Medulla oblongata (tissue), 1 donor: ENCODE results near the gene RAB40C.

Experiments
- DNase-seq: peaks from one replicate; pipeline ENCODE4 v3.0.0-alpha.2; 2015; ENCODE audit errors: extremely low spot score

The RAB40C gene

GRCh38 chr16:646679-647172 lies 56.9 kb downstream of the RAB40C start:
- DNase-seq: no peak

GRCh38 chr16:647173-647902 lies 57.5 kb downstream of the RAB40C start:
- DNase-seq: no peak

GRCh38 chr16:648071-648780 lies 58.4 kb downstream of the RAB40C start:
- no peak for DNase-seq

DNA sequence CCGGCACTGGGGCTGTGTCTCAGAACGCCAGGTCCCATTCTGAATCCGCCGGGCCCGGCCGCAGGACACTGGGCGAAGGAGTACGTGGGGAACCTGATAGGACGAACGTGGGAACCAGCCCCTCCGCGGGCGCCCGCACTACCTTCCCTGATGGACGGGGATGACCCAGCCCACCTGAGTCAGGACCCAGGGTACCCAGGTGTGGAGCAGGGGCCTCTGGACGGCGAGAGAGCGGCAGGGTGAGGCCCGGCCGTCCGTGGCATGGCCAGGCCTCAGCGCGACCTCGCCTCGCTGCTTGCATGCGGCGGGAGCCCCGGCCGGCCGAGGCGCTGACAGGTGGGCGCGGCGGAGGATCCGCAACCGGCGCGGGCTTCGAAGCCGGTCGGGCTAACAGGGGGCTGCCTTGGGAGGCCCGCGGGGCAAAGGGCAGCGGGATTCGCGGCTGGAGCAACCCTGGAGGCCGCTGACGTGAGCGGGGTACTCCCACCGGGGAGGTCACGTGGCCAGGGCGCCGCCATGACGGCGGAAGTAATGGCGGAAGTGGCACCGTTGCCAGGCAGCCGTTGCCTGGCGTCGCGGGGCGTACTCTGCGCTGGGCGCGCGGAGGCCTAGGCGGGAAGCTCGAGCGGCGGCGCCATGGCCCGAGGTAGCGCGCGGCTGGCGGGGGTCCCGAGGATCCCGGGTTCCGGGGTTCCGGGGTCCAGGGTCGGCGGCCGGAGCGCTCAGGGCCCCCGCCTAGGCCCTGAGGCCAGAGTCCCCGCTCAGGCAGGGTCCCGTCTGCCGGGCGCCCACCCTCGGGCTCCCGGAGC lies 59.1 kb downstream of the RAB40C start, which contains the start of gene WDR90:
Gene WDR90, plus strand, starts transcription at position 585 of the 809 bp plus-strand sequence. Its CDS starts 52 bp downstream, at position 637.
- DNase-seq: peak; percentile 95

DNA sequence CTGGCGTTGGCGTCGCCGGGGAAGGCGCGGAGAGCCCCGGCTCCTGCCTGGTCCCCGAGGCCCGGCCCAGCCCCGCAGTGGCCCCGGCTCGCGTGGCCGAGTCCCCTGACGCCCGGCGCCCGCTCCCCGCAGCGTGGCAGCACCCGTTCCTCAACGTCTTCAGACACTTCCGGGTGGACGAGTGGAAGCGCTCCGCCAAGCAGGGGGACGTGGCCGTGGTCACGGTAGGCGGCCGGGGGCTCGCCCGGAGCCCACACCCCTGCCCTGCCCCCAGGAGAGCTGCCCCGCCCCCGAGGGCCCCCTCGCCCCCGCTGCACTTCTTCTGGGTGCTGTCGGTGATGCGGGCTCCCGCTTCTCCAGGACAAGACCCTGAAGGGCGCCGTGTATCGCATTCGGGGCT lies 59.8 kb downstream of the RAB40C start:
- no peak for DNase-seq

DNA sequence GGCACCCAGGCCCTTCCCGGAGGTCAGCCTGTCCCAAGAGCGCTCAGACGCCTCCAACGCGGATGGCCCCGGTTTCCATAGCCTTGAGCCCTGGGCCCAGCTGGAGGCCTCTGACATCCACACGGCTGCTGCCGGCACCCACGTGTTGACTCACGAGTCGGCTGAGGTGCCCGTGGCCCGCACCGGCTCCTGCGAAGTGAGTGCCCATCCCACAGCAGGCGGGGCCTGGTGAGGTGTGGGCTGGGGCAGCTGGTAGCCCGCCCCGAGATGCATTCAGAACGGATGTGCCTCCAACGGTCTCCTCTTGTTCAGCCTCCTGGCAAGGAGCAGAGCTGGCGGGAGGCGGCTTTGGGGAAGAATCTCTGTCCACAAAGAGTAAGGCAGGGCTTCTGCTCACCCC lies 62.0 kb downstream of the RAB40C start:
- no peak for DNase-seq

DNA sequence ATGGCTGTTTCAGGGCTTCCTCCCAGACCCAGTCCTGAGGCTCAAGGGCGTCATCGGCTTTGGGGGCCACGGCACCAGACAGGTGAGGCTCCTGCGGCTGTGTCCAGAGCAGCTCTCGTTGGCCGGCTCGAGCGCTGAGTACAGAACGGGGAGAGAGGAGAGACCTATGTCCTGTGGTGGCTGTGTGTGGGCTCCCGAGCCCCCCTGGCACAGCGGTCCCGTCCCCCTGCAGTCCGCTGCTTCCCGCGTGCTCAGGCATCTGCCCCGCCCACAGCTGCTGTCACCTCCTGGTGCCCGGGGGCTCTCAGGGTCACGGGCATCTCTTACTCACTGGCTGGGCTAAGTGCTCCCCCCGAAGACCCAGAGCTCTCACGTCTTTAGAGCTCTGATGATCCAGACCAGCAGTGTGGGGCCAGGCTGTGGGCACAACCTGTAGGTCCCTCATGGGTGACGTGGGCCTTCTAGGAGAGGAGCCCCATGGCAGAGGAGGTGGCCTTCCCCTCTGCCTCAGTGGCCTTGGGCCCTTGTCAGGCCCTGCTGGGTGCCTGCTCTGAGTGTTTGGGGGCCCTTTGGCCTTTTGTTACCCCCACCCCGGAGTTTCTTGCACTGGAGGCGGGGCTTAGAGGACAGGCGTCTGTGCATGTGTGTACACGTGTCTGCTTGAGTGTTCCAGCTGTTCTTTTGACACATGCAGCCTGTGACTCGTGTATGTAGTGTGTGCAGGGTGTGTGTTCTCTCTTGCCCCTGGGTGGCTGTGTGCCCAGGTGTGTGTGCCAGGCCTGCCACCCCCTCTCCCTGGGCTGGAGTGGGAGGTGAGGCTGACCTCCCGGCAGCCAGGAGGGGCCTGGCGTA lies 62.8 kb downstream of the RAB40C start:
- DNase-seq: no peak

DNA sequence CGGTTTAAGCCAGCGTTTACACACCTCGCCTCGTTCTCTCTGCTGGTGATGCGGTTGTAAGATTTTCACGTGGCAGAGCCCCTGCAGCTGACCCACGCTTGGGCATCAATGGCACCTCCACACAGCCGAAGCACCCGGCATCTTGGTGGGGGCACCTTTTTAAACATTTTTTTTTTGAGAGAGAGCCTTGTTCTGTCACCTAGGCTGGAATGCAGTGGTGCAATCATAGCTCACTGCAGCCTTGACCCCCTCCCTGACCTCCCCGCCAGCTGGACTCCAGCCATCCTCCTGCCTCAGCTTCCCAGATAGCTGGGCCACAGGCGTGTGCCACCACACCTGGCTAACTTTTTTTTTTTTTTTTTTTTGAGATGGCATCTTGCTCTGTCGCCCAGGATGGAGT lies 64.2 kb downstream of the RAB40C start:
- no peak for DNase-seq

DNA sequence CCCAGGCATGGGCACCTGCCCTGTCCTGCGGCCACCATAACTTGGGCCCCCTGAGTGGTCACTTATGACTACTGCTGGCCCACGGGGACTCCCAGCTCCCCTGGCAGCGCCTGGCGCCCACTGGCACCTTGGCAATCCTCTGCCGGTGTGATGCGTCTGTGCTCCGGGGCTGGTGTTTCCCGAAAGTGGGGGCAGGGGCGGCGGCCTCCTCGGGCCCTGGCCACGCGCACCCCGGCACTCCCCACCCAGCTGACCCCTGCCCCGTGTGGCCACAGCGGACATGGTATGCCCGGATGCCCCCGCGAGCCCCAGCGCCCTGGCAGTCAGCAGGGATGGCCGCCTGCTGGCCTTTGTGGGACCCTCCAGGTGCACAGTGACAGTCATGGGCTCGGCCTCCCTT lies 67.6 kb downstream of the RAB40C start:
- no peak for DNase-seq

- no peak for DNase-seq
Observed at GRCh38 chr16:658679-659571, 69.1 kb downstream of the RAB40C start.

DNA sequence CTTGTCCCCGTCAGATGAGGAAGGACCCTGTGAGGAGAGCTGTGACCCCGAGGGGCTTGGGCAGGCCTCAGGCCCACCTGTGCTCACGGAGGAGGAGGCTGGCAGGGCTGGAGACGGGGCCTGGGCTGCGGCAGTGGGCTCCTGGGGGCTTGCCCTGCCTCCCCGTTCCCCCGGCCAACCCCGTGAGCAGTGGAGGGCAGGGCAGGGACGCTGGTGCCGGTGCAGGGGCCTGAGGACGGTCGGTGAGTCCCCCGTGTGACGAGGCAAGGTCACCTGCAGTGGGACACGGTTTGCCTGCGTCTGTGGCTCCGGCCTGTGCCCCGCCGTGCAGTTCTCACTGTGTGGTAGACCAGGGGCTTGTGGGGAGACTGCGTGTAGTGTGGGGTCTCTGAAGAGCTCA lies 69.8 kb downstream of the RAB40C start:
- DNase-seq: no peak

- no peak for DNase-seq
Observed at GRCh38 chr16:660132-660458, 70.2 kb downstream of the RAB40C start.

DNA sequence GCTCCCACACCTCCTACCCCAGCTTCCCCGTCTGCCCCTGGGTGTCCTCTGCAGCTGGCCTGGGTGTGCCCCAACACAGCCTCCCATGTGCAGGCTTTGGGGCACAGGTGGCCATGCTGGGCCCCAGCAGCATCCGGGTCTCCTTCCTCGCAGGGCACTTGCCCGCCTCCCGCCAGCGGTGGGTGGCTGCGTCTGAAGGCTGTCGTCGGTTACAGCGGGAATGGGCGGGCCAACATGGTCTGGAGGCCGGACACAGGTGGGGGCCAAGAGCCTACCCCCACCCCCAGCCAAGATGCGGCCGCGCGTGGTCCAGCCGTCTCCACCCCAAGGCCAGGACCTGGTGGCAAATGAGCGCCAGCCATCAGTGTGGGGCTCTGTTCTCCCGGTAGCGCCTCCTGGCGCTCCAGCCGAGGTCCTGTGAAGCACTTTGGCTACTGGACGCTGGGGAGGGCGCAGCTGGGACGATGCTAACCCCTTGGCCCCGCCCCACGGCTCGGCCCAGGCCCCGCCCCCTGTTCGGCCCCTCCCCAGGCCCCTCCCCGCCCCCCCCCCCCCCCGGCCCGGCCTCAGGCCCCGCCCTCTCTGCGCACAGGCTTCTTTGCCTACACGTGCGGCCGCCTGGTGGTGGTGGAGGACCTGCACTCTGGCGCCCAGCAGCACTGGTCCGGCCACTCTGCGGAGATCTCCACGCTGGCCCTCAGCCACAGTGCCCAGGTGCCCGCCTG lies 70.8 kb downstream of the RAB40C start:
- DNase-seq: peak; percentile 85

DNA sequence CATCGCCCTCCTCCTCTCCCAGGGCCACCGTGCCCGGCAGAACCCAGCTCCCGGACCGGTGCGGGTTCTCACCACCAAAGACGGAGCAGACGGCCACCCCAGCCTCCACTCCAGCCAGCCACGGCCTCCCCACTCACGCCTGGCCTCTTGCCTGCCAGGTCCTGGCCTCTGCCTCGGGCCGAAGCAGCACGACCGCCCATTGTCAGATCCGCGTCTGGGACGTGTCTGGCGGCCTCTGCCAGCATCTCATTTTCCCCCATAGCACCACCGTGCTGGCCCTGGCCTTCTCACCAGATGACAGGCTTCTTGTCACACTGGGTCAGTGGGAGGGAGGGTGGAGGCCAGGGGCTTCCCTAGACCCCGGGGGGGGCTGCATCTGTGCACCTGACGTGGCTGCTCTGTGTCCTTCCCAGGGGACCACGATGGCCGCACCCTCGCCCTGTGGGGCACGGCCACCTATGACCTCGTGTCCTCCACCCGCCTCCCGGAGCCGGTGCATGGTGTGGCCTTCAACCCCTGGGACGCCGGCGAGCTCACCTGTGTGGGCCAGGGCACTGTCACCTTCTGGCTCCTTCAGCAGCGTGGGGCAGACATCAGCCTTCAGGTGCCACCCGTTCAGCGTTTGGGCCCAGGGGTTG lies 71.4 kb downstream of the RAB40C start:
- DNase-seq: no peak

- DNase-seq: no peak
Observed at GRCh38 chr16:662095-662494, 72.2 kb downstream of the RAB40C start.

GRCh38 chr16:662597-662996 lies 72.7 kb downstream of the RAB40C start:
- DNase-seq: no peak

DNA sequence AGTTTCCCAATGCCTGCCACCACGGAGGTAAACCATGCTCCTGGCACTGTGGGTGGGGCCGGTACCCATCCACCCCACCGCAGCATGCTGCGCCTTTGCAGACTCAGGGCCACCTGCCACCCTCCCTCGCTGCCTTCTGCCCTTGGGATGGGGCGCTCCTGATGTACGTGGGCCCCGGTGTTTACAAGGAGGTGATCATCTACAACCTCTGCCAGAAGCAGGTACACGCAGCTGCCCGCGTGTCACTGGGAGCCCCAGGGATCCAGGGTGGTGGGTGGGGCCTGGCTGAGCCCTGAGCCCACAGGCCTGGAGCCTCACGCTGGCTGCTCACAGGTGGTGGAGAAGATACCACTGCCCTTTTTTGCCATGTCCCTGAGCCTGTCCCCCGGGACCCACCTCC lies 76.7 kb downstream of the RAB40C start:
- no peak for DNase-seq

GRCh38 chr16:667113-667779 lies 77.4 kb downstream of the RAB40C start:
- DNase-seq: no peak
